Hepatocyte (in vitro differentiated cells): ENCODE measurements around the gene ARHGAP45.

Source experiments
- CTCF ChIP-seq: fragments of 200-600 bp; sonication (generic); IDR thresholded peaks from 2 replicates; pipeline ENCODE4 v1.5.1; 2016; ENCODE audit warnings: antibody characterized with exemption, mild to moderate bottlenecking; ENCODE audit not compliant: poor library complexity
- EZH2phosphoT487 ChIP-seq: fragments of 200-600 bp; sonication (generic); IDR thresholded peaks from one replicate; pipeline ENCODE4 v1.6.1; 2018; ENCODE audit warnings: antibody characterized with exemption, mild to moderate bottlenecking, low read depth, moderate library complexity; ENCODE audit not compliant: unreplicated experiment, severe bottlenecking

GRCh38 chr19:1128106-1128505 is 61.1 kb downstream of the ARHGAP45 start:
- TF ChIP-seq CTCF (no peak), EZH2phosphoT487 (no peak)
